WTC11 (cell line): ENCODE results near the gene TSPO.

ENCODE experiments used
- FOXP1 ChIP-seq: sonication (generic); formaldehyde crosslinking; IDR thresholded peaks from 2 replicates; pipeline ENCODE4 v1.8.0; 2022; ENCODE audit warnings: missing genetic modification reagents, mild to moderate bottlenecking, moderate library complexity, borderline replicate concordance
- TF ChIP-seq, protein P1 (sequence below): fragments of 200-600 bp; IDR thresholded peaks from 2 replicates; pipeline ENCODE4 v1.8.0; 2022; ENCODE audit warnings: antibody characterized with exemption
- TF ChIP-seq, protein P2 (sequence below): sonication (generic); formaldehyde crosslinking; IDR thresholded peaks from 2 replicates; pipeline ENCODE4 v1.8.0; 2022; ENCODE audit warnings: mild to moderate bottlenecking, missing genetic modification reagents

- TF ChIP-seq, protein P1, sequence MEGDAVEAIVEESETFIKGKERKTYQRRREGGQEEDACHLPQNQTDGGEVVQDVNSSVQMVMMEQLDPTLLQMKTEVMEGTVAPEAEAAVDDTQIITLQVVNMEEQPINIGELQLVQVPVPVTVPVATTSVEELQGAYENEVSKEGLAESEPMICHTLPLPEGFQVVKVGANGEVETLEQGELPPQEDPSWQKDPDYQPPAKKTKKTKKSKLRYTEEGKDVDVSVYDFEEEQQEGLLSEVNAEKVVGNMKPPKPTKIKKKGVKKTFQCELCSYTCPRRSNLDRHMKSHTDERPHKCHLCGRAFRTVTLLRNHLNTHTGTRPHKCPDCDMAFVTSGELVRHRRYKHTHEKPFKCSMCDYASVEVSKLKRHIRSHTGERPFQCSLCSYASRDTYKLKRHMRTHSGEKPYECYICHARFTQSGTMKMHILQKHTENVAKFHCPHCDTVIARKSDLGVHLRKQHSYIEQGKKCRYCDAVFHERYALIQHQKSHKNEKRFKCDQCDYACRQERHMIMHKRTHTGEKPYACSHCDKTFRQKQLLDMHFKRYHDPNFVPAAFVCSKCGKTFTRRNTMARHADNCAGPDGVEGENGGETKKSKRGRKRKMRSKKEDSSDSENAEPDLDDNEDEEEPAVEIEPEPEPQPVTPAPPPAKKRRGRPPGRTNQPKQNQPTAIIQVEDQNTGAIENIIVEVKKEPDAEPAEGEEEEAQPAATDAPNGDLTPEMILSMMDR = no peak
- peak; percentile 82 for TF ChIP-seq FOXP1 (CRISPR knock-in tag)
- TF ChIP-seq, protein P2, sequence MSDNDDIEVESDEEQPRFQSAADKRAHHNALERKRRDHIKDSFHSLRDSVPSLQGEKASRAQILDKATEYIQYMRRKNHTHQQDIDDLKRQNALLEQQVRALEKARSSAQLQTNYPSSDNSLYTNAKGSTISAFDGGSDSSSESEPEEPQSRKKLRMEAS (CRISPR knock-in tag) = peak; percentile 69; the same call in 1 of the 2 replicates
These were observed 8.3 kb upstream of the TSPO start, which contains the start of gene MCAT for GRCh38 chr22:43142880-43143562.
